Measurements from ENCODE around the gene CDCA3. TPM values are rescaled to one million over a fixed set of nuclear protein-coding genes. Genes with fewer than 3 reads are reported as not detected.

Gene CDCA3
- polyA plus RNA-seq, 1 experiment, result 57.1 TPM

GRCh38 chr12:6821591-6822425 is 29.3 kb downstream of the CDCA3 start, which contains the start of gene GPR162:
Gene GPR162 (plus strand): TSS chr12:6821821. CDS start chr12:6823899, 2,078 bp downstream.
- DNase-seq (ENCODE audit: low read depth), result no peak
- Histone ChIP-seq H3K27me3 (ENCODE audit: control insufficient read depth, insufficient read depth, low read length) (peaks cover 3% of the 10 kb centered on the region; the same call in 1 of the 2 replicates), H3K36me3 (ENCODE audit: control insufficient read depth, insufficient read depth, low read length) (no peaks in the 10 kb centered on the region; the same call in none of the 2 replicates), H3K4me3 (ENCODE audit: low read depth, low read length) (peak within 1 kb of the TSS; percentile 48)
- no peak for TF ChIP-seq CTCF (IDR thresholded peaks at IDR 0.05; ENCODE audit: insufficient read depth, low read depth, low read length)
- ChIA-PET POLR2A (interaction anchor here (0.5 to 0.9 kb wide), 3 partner anchors 9 to 587 kb away, joined by 3 to 8 read pairs (median 4); partner anchors contain the start of gene PTMS), CTCF (interaction anchor here (1.0 to 12.9 kb wide), 7 partner anchors 10 to 69 kb away, joined by 3 to 92 read pairs (median 6); partner anchors contain the start of genes MLF2 and PTMS)

- no peak for DNase-seq (ENCODE audit: low read depth)
- peaks cover 5% of the 10 kb centered on the region; the same call in 1 of the 2 replicates for H3K27me3 ChIP-seq (ENCODE audit: control insufficient read depth, insufficient read depth, low read length)
These were observed 30.9 kb downstream of the CDCA3 start for GRCh38 chr12:6820166-6820565.

GRCh38 chr12:6819106-6820030 is 31.7 kb downstream of the CDCA3 start:
- POLR2A ChIA-PET, result no interaction called here

More at GRCh38 chr12:6820166-6820565, 30.9 kb downstream of the CDCA3 start:
- CTCF ChIA-PET, result interaction anchor here (0.9 to 12.9 kb wide), 3 partner anchors 26 to 67 kb away, joined by 3 to 92 read pairs (median 9); partner anchors contain the start of gene MLF2
- no peak for TF ChIP-seq CTCF (IDR thresholded peaks at IDR 0.05; ENCODE audit: insufficient read depth, low read depth, low read length)
- Histone ChIP-seq H3K36me3 (ENCODE audit: control insufficient read depth, insufficient read depth, low read length) (no peaks in the 10 kb centered on the region), H3K4me3 (ENCODE audit: low read depth, low read length) (no peak overlapping the region)
- POLR2A ChIA-PET, result interaction anchor here (0.6 kb wide), 1 partner anchor 31 kb away, joined by 7 read pairs; the partner anchor contains the start of gene CDCA3

GRCh38 chr12:6818645-6819044 is 32.4 kb downstream of the CDCA3 start:
- ChIA-PET POLR2A (no interaction called here), CTCF (no interaction called here)
- no peak for DNase-seq (ENCODE audit: low read depth)
- Histone ChIP-seq H3K4me3 (ENCODE audit: low read depth, low read length) (no peak overlapping the region), H3K36me3 (ENCODE audit: control insufficient read depth, insufficient read depth, low read length) (no peaks in the 10 kb centered on the region), H3K27me3 (ENCODE audit: control insufficient read depth, insufficient read depth, low read length) (peaks cover 9% of the 10 kb centered on the region)
- TF ChIP-seq CTCF (IDR thresholded peaks at IDR 0.05; ENCODE audit: insufficient read depth, low read depth, low read length), result no peak

More at GRCh38 chr12:6819106-6820030, 31.7 kb downstream of the CDCA3 start:
- no peak for TF ChIP-seq CTCF (IDR thresholded peaks at IDR 0.05; ENCODE audit: insufficient read depth, low read depth, low read length)
- DNase-seq (ENCODE audit: low read depth), result no peak
- H3K36me3 ChIP-seq (ENCODE audit: control insufficient read depth, insufficient read depth, low read length), result no peaks in the 10 kb centered on the region
- peaks cover 7% of the 10 kb centered on the region for H3K27me3 ChIP-seq (ENCODE audit: control insufficient read depth, insufficient read depth, low read length)
- no peak overlapping the region for H3K4me3 ChIP-seq (ENCODE audit: low read depth, low read length)
- CTCF ChIA-PET, result interaction anchor here (0.9 to 12.9 kb wide), 2 partner anchors 25 to 66 kb away, joined by 3 to 92 read pairs; partner anchors contain the start of gene MLF2

All from BJ (cell line).